ENCODE data around the gene HOXC10.

Gene HOXC10

GRCh38 chr12:53984901-53985691 is at the start of gene HOXC10:
Gene HOXC10, plus strand, starts transcription at chr12:53985146. Its CDS starts 114 bp downstream, at chr12:53985260.
- DNase-seq, result peak; percentile 88

- no peak for DNase-seq
These were observed 49.3 kb upstream of the HOXC10 start for GRCh38 chr12:53935383-53936341.

- no peak for DNase-seq
These were observed 47.8 kb upstream of the HOXC10 start for GRCh38 chr12:53937099-53937498.

GRCh38 chr12:53937596-53938325 is 47.2 kb upstream of the HOXC10 start:
- DNase-seq, result no peak

GRCh38 chr12:53938326-53939140 is 46.4 kb upstream of the HOXC10 start, which contains the start of gene HOXC13:
Gene HOXC13, plus strand, starts transcription at chr12:53938831. Its CDS starts 76 bp downstream, at chr12:53938907.
- peak; percentile 89 for DNase-seq

- no peak for DNase-seq
These were observed 45.5 kb upstream of the HOXC10 start for GRCh38 chr12:53939141-53940108.

GRCh38 chr12:53940443-53941014 is 44.4 kb upstream of the HOXC10 start:
- no peak for DNase-seq

GRCh38 chr12:53941187-53941586 is 43.8 kb upstream of the HOXC10 start:
- DNase-seq, result no peak

GRCh38 chr12:53941750-53942149 is 43.2 kb upstream of the HOXC10 start:
- DNase-seq, result no peak

GRCh38 chr12:53942467-53942997 is 42.4 kb upstream of the HOXC10 start:
- DNase-seq, result no peak

- no peak for DNase-seq
These were observed 40.7 kb upstream of the HOXC10 start for GRCh38 chr12:53944209-53944608.

- no peak for DNase-seq
These were observed 39.8 kb upstream of the HOXC10 start for GRCh38 chr12:53944907-53945847.

GRCh38 chr12:53947743-53948142 is 37.2 kb upstream of the HOXC10 start:
- DNase-seq, result no peak

GRCh38 chr12:53948650-53949593 is 36.0 kb upstream of the HOXC10 start:
- DNase-seq, result no peak

GRCh38 chr12:53949631-53950436 is 35.1 kb upstream of the HOXC10 start:
- no peak for DNase-seq

GRCh38 chr12:53950437-53950773 is 34.5 kb upstream of the HOXC10 start:
- no peak for DNase-seq
